ENCODE data around the gene PPP2R5C. TPM values are rescaled to one million over a fixed set of nuclear protein-coding genes. Genes with fewer than 3 reads are reported as not detected.
A peak's percentile ranks its signal among the peaks of the same experiment; 100 is the strongest.

The PPP2R5C gene
- total RNA-seq, 3 donors from 2014 or later = 90.5 to 105 (median 102) TPM

GRCh38 chr14:101961746-101962502 is 200.4 kb downstream of the PPP2R5C start:
- peaks cover 0 to 6% of the 10 kb centered on the region in 2 donors for H3K4me1 ChIP-seq
- DNase-seq (ENCODE audit: low spot score in 2 of 2) = peak in 1 of 2 donors; percentile 25
- TF ChIP-seq POLR2A (IDR thresholded peaks at IDR 0.05) (no peak), POLR2AphosphoS5 (IDR thresholded peaks at IDR 0.05) (no peak)
- H3K9me3 ChIP-seq = no peaks in the 10 kb centered on the region
- no peaks in the 10 kb centered on the region for H3K27me3 ChIP-seq
- no peak overlapping the region for H3K4me3 ChIP-seq
- no peak overlapping the region for H3K27ac ChIP-seq
- intact Hi-C loops (cut with DNase I; ENCODE audit: low total_unique reads) = loop anchor here (5.0 kb wide), 1 partner anchor 125 kb away; the partner anchor contains the start of gene HSP90AA1
- no peaks in the 10 kb centered on the region for H3K36me3 ChIP-seq

- no peaks in the 10 kb centered on the region for H3K9me3 ChIP-seq
- intact Hi-C loops (cut with DNase I; ENCODE audit: low total_unique reads) = loop anchor here (5.0 kb wide), 1 partner anchor 125 kb away; the partner anchor contains the start of gene HSP90AA1
- H3K27me3 ChIP-seq = no peaks in the 10 kb centered on the region
- TF ChIP-seq CTCF (IDR thresholded peaks at IDR 0.05) = no peak
- TF ChIP-seq POLR2A (IDR thresholded peaks at IDR 0.05) = no peak
- no peak for TF ChIP-seq POLR2AphosphoS5 (IDR thresholded peaks at IDR 0.05)
- no peak for DNase-seq (ENCODE audit: low spot score in 2 of 2)
- no peak overlapping the region for H3K27ac ChIP-seq
- H3K36me3 ChIP-seq = no peaks in the 10 kb centered on the region
- no peak overlapping the region for H3K4me3 ChIP-seq
- peaks cover 0 to 6% of the 10 kb centered on the region in 2 donors for H3K4me1 ChIP-seq
These were observed 201.0 kb downstream of the PPP2R5C start for GRCh38 chr14:101962503-101962874.

GRCh38 chr14:101963052-101963451 is 201.5 kb downstream of the PPP2R5C start:
- no peak overlapping the region for H3K27ac ChIP-seq
- peaks cover 0 to 6% of the 10 kb centered on the region in 2 donors for H3K4me1 ChIP-seq
- H3K36me3 ChIP-seq = no peaks in the 10 kb centered on the region
- TF ChIP-seq CTCF (IDR thresholded peaks at IDR 0.05) = no peak
- TF ChIP-seq POLR2A (IDR thresholded peaks at IDR 0.05) = no peak
- no peak for TF ChIP-seq POLR2AphosphoS5 (IDR thresholded peaks at IDR 0.05)
- no peak overlapping the region for H3K4me3 ChIP-seq
- intact Hi-C loops (cut with DNase I; ENCODE audit: low total_unique reads) = loop anchor here (5.0 kb wide), 1 partner anchor 124 kb away; the partner anchor contains the start of gene HSP90AA1
- no peaks in the 10 kb centered on the region for H3K27me3 ChIP-seq
- DNase-seq (ENCODE audit: low spot score in 2 of 2) = peak in 1 of 2 donors; percentile 3
- H3K9me3 ChIP-seq = no peaks in the 10 kb centered on the region

- no peak for DNase-seq (ENCODE audit: low spot score in 2 of 2)
- no peaks in the 10 kb centered on the region for H3K36me3 ChIP-seq
- intact Hi-C loops (cut with DNase I; ENCODE audit: low total_unique reads) = loop anchor here (5.0 kb wide), 1 partner anchor 124 kb away; the partner anchor contains the start of gene HSP90AA1
These were observed 202.3 kb downstream of the PPP2R5C start for GRCh38 chr14:101963656-101964296.

More at GRCh38 chr14:101963656-101964296, 202.3 kb downstream of the PPP2R5C start:
- Histone ChIP-seq H3K27me3 (no peaks in the 10 kb centered on the region), H3K27ac (peak overlapping the region; percentile 60 to 97), H3K9me3 (no peaks in the 10 kb centered on the region), H3K4me1 (peaks cover 0 to 6% of the 10 kb centered on the region in 2 donors), H3K4me3 (peak overlapping the region in 2 of 3 donors; percentile 91 to 100)
- TF ChIP-seq POLR2A (IDR thresholded peaks at IDR 0.05) (no peak), POLR2AphosphoS5 (IDR thresholded peaks at IDR 0.05) (no peak), CTCF (IDR thresholded peaks at IDR 0.05) (no peak)
